Measurements from ENCODE around the gene GSTM3.

Gene GSTM3

GRCh38 chr1:109785446-109786111 lies 44.7 kb upstream of the GSTM3 start:
- H3K9me3 ChIP-seq (ENCODE audit: control insufficient read depth, insufficient read depth, low read depth, low read length), result no peaks in the 10 kb centered on the region
- CTCF ChIA-PET, result interaction anchor here (1.0 to 17.6 kb wide), 5 partner anchors 6 to 197 kb away, joined by 4 to 522 read pairs (median 6); partner anchors contain the start of gene AHCYL1
- POLR2A ChIA-PET, result interaction anchor here (0.6 to 0.7 kb wide), 2 partner anchors 8 to 238 kb away, joined by 3 read pairs; no protein-coding TSS in a partner anchor

More at GRCh38 chr1:109785446-109786111, 44.7 kb upstream of the GSTM3 start:
- H3K27ac ChIP-seq (ENCODE audit: extremely low read depth, low read depth, low read length), result no peak overlapping the region
- TF ChIP-seq ZNF292 (tag by site-specific recombination; IDR thresholded peaks at IDR 0.05; ENCODE audit: borderline replicate concordance, low read depth) (no peak), ZFP37 (tag by site-specific recombination; IDR thresholded peaks at IDR 0.05) (no peak), RBAK (tag by site-specific recombination; IDR thresholded peaks at IDR 0.05) (no peak), SCRT1 (tag by site-specific recombination; IDR thresholded peaks at IDR 0.05; ENCODE audit: borderline replicate concordance) (no peak), KLF9 (tag by site-specific recombination; IDR thresholded peaks at IDR 0.05; ENCODE audit: low read depth) (no peak), ZBTB20 (tag by site-specific recombination; IDR thresholded peaks at IDR 0.05) (no peak), ZNF621 (tag by site-specific recombination; IDR thresholded peaks at IDR 0.05) (no peak), HOXD13 (CRISPR knock-in tag; IDR thresholded peaks at IDR 0.05; ENCODE audit: borderline replicate concordance) (no peak), ZNF624 (tag by site-specific recombination; IDR thresholded peaks at IDR 0.05) (no peak), ZNF19 (tag by site-specific recombination; IDR thresholded peaks at IDR 0.05; ENCODE audit: low read depth) (no peak), ZNF677 (tag by site-specific recombination; IDR thresholded peaks at IDR 0.05) (no peak), SETDB1 (IDR thresholded peaks at IDR 0.05; ENCODE audit: insufficient read length, low read length) (no peak), KLF17 (tag by site-specific recombination; IDR thresholded peaks at IDR 0.05) (no peak), ZNF660 (tag by site-specific recombination; IDR thresholded peaks at IDR 0.05) (no peak), REST (tag by site-specific recombination; IDR thresholded peaks at IDR 0.05) (no peak), ZNF561 (tag by site-specific recombination; IDR thresholded peaks at IDR 0.05; ENCODE audit: borderline replicate concordance) (no peak)
- TF ChIP-seq, protein P1, sequence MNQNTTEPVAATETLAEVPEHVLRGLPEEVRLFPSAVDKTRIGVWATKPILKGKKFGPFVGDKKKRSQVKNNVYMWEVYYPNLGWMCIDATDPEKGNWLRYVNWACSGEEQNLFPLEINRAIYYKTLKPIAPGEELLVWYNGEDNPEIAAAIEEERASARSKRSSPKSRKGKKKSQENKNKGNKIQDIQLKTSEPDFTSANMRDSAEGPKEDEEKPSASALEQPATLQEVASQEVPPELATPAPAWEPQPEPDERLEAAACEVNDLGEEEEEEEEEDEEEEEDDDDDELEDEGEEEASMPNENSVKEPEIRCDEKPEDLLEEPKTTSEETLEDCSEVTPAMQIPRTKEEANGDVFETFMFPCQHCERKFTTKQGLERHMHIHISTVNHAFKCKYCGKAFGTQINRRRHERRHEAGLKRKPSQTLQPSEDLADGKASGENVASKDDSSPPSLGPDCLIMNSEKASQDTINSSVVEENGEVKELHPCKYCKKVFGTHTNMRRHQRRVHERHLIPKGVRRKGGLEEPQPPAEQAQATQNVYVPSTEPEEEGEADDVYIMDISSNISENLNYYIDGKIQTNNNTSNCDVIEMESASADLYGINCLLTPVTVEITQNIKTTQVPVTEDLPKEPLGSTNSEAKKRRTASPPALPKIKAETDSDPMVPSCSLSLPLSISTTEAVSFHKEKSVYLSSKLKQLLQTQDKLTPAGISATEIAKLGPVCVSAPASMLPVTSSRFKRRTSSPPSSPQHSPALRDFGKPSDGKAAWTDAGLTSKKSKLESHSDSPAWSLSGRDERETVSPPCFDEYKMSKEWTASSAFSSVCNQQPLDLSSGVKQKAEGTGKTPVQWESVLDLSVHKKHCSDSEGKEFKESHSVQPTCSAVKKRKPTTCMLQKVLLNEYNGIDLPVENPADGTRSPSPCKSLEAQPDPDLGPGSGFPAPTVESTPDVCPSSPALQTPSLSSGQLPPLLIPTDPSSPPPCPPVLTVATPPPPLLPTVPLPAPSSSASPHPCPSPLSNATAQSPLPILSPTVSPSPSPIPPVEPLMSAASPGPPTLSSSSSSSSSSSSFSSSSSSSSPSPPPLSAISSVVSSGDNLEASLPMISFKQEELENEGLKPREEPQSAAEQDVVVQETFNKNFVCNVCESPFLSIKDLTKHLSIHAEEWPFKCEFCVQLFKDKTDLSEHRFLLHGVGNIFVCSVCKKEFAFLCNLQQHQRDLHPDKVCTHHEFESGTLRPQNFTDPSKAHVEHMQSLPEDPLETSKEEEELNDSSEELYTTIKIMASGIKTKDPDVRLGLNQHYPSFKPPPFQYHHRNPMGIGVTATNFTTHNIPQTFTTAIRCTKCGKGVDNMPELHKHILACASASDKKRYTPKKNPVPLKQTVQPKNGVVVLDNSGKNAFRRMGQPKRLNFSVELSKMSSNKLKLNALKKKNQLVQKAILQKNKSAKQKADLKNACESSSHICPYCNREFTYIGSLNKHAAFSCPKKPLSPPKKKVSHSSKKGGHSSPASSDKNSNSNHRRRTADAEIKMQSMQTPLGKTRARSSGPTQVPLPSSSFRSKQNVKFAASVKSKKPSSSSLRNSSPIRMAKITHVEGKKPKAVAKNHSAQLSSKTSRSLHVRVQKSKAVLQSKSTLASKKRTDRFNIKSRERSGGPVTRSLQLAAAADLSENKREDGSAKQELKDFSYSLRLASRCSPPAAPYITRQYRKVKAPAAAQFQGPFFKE (tag by site-specific recombination; IDR thresholded peaks at IDR 0.05; ENCODE audit: borderline replicate concordance), result no peak
- TF ChIP-seq, protein P2, sequence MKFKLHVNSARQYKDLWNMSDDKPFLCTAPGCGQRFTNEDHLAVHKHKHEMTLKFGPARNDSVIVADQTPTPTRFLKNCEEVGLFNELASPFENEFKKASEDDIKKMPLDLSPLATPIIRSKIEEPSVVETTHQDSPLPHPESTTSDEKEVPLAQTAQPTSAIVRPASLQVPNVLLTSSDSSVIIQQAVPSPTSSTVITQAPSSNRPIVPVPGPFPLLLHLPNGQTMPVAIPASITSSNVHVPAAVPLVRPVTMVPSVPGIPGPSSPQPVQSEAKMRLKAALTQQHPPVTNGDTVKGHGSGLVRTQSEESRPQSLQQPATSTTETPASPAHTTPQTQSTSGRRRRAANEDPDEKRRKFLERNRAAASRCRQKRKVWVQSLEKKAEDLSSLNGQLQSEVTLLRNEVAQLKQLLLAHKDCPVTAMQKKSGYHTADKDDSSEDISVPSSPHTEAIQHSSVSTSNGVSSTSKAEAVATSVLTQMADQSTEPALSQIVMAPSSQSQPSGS (tag by site-specific recombination; IDR thresholded peaks at IDR 0.05; ENCODE audit: low read depth), result no peak
- TF ChIP-seq, protein P3, sequence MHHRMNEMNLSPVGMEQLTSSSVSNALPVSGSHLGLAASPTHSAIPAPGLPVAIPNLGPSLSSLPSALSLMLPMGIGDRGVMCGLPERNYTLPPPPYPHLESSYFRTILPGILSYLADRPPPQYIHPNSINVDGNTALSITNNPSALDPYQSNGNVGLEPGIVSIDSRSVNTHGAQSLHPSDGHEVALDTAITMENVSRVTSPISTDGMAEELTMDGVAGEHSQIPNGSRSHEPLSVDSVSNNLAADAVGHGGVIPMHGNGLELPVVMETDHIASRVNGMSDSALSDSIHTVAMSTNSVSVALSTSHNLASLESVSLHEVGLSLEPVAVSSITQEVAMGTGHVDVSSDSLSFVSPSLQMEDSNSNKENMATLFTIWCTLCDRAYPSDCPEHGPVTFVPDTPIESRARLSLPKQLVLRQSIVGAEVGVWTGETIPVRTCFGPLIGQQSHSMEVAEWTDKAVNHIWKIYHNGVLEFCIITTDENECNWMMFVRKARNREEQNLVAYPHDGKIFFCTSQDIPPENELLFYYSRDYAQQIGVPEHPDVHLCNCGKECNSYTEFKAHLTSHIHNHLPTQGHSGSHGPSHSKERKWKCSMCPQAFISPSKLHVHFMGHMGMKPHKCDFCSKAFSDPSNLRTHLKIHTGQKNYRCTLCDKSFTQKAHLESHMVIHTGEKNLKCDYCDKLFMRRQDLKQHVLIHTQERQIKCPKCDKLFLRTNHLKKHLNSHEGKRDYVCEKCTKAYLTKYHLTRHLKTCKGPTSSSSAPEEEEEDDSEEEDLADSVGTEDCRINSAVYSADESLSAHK (tag by site-specific recombination; IDR thresholded peaks at IDR 0.05), result no peak
- H3K4me1 ChIP-seq (ENCODE audit: control insufficient read depth, insufficient read depth, low read length), result 0 out of 2 replicates have a peak, but pooled peaks cover 3% of the 10 kb centered on the region
- H3K4me3 ChIP-seq (ENCODE audit: low read depth, low read length), result no peak overlapping the region
- no peaks in the 10 kb centered on the region for H3K36me3 ChIP-seq (ENCODE audit: control insufficient read depth in 2 of 2, insufficient read depth in 1 of 2, low read length in 2 of 2)

Measured in HEK293 (cell line).